ENCODE results near the gene BICRA. TPM values are rescaled to one million over a fixed set of nuclear protein-coding genes. Genes with fewer than 3 reads are reported as not detected.
A peak's percentile ranks its signal among the peaks of the same experiment; 100 is the strongest.
"Not testable (repeated sequence)": the region's sequence is repeated elsewhere in the genome, so short reads cannot be mapped to it uniquely, and the experiment has no call there.

The BICRA gene
- total and polyA plus RNA-seq, 3 experiments from 2014 or later, result 1.6 to 13.9 (median 11.5) TPM

- DNase-seq, result no peak
- Mint-ChIP-seq H3K9me3 (peaks cover 0 to 2% (median 0%) of the 10 kb centered on the region in 5 donors), H3K27ac (no peak overlapping the region), H3K4me3 (no peak overlapping the region), H3K36me3 (no peaks in the 10 kb centered on the region), H3K4me1 (peaks cover 0 to 4% (median 4%) of the 10 kb centered on the region in 3 donors), H3K27me3 (peaks cover 16 to 20% of the 10 kb centered on the region in 2 donors)
- Histone ChIP-seq H3K4me3 (ENCODE audit: low read length) (no peak overlapping the region), H3K27ac (ENCODE audit: low read depth, low read length) (no peak overlapping the region), H3K4me1 (ENCODE audit: insufficient read depth, low read length) (no peaks in the 10 kb centered on the region), H3K27me3 (ENCODE audit: insufficient read depth, low read length, poor library complexity, severe bottlenecking) (peaks cover 3% of the 10 kb centered on the region), H3K36me3 (ENCODE audit: insufficient read depth, low read length) (no peaks in the 10 kb centered on the region), H3K9me3 (ENCODE audit: low read length) (no peaks in the 10 kb centered on the region)
- POLR2A ChIA-PET, result no interaction called here
- CTCF ChIA-PET, result interaction anchor here (1.2 to 1.5 kb wide), 2 partner anchors 9 to 298 kb away, joined by 4 read pairs; no protein-coding TSS in a partner anchor
Measured at GRCh38 chr19:47735131-47735530, 126.2 kb downstream of the BICRA start.

- no peaks in the 10 kb centered on the region for H3K9me3 ChIP-seq (ENCODE audit: low read length)
- DNase-seq, result no peak
- H3K27me3 ChIP-seq (ENCODE audit: insufficient read depth, low read length, poor library complexity, severe bottlenecking), result no peaks in the 10 kb centered on the region
- Mint-ChIP-seq H3K9me3 (no peaks in the 10 kb centered on the region), H3K4me1 (peaks cover 11 to 20% (median 13%) of the 10 kb centered on the region in 3 donors), H3K27me3 (peaks cover 0 to 2% of the 10 kb centered on the region in 2 donors), H3K36me3 (peaks cover 0 to 5% (median 0%) of the 10 kb centered on the region in 3 donors), H3K27ac (no peak overlapping the region), H3K4me3 (peak overlapping the region in 1 of 7 donors; percentile 64)
- peaks cover 13% of the 10 kb centered on the region for H3K4me1 ChIP-seq (ENCODE audit: insufficient read depth, low read length)
- no peak overlapping the region for H3K4me3 ChIP-seq (ENCODE audit: low read length)
- no peaks in the 10 kb centered on the region for H3K36me3 ChIP-seq (ENCODE audit: insufficient read depth, low read length)
- no peak overlapping the region for H3K27ac ChIP-seq (ENCODE audit: low read depth, low read length)
- ChIA-PET POLR2A (no interaction called here), CTCF (interaction anchor here (0.7 to 1.0 kb wide), 3 partner anchors 42 to 456 kb away, joined by 3 to 4 read pairs (median 3); no protein-coding TSS in a partner anchor)
Measured at GRCh38 chr19:47740866-47741519, 132.1 kb downstream of the BICRA start.

- no peak overlapping the region for H3K4me3 ChIP-seq (ENCODE audit: low read length)
- H3K27ac ChIP-seq (ENCODE audit: low read depth, low read length), result no peak overlapping the region
- ChIA-PET CTCF (no interaction called here), POLR2A (no interaction called here)
- no peaks in the 10 kb centered on the region for H3K27me3 ChIP-seq (ENCODE audit: insufficient read depth, low read length, poor library complexity, severe bottlenecking)
- H3K4me1 ChIP-seq (ENCODE audit: insufficient read depth, low read length), result peaks cover 19% of the 10 kb centered on the region
- DNase-seq, result no peak
- Mint-ChIP-seq H3K27ac (no peak overlapping the region), H3K4me3 (peak overlapping the region in 6 of 7 donors; percentile 3 to 82 (median 42)), H3K9me3 (no peaks in the 10 kb centered on the region), H3K27me3 (peaks cover 0 to 2% of the 10 kb centered on the region in 2 donors), H3K36me3 (peaks cover 0 to 6% (median 0%) of the 10 kb centered on the region in 3 donors), H3K4me1 (peaks cover 11 to 21% (median 14%) of the 10 kb centered on the region in 3 donors)
- H3K9me3 ChIP-seq (ENCODE audit: low read length), result no peaks in the 10 kb centered on the region
- peaks cover 2% of the 10 kb centered on the region for H3K36me3 ChIP-seq (ENCODE audit: insufficient read depth, low read length)
Measured at GRCh38 chr19:47741544-47742140, 132.7 kb downstream of the BICRA start.

- no peak overlapping the region for H3K4me3 ChIP-seq (ENCODE audit: low read length)
- POLR2A ChIA-PET, result interaction anchor here (0.7 kb wide), 1 partner anchor 496 kb away, joined by 9 read pairs; no protein-coding TSS in a partner anchor
Measured at GRCh38 chr19:47742634-47743033, 133.7 kb downstream of the BICRA start.

GRCh38 chr19:47745010-47745901 is 136.3 kb downstream of the BICRA start, which contains the start of gene NOP53:
Gene NOP53 (plus strand): TSS chr19:47745546. CDS start chr19:47745560, 14 bp downstream.
- peaks cover 25 to 43% (median 35%) of the 10 kb centered on the region in 3 donors for H3K4me1 Mint-ChIP-seq
- Histone ChIP-seq H3K9me3 (ENCODE audit: low read length) (no peaks in the 10 kb centered on the region), H3K27ac (ENCODE audit: low read depth, low read length) (peak within 1 kb of the TSS; percentile 92), H3K4me3 (ENCODE audit: low read length) (peak within 1 kb of the TSS; percentile 81), H3K27me3 (ENCODE audit: insufficient read depth, low read length, poor library complexity, severe bottlenecking) (no peaks in the 10 kb centered on the region), H3K4me1 (ENCODE audit: insufficient read depth, low read length) (peaks cover 48% of the 10 kb centered on the region), H3K36me3 (ENCODE audit: insufficient read depth, low read length) (peaks cover 30% of the 10 kb centered on the region)
- peaks cover 5 to 34% (median 9%) of the 10 kb centered on the region in 3 donors for H3K36me3 Mint-ChIP-seq
- ChIA-PET POLR2A (interaction anchor here (1.0 to 1.7 kb wide), 3 partner anchors 10 to 33 kb away, joined by 3 to 7 read pairs (median 3); partner anchors contain the start of gene SELENOW), CTCF (interaction anchor here (1.0 to 3.9 kb wide), 6 partner anchors 22 to 314 kb away, joined by 3 to 20 read pairs (median 4); partner anchors contain the start of gene NAPA)
- peak within 1 kb of the TSS; percentile 89 to 100 (median 99) for H3K27ac Mint-ChIP-seq
- peak within 1 kb of the TSS; percentile 90 to 100 (median 100) for H3K4me3 Mint-ChIP-seq
- no peaks in the 10 kb centered on the region for H3K9me3 Mint-ChIP-seq
- H3K27me3 Mint-ChIP-seq, result peaks cover 0 to 2% of the 10 kb centered on the region in 2 donors
- peak; percentile 94 to 98 (median 97) for DNase-seq

More at GRCh38 chr19:47742634-47743033, 133.7 kb downstream of the BICRA start:
- CTCF ChIA-PET, result interaction anchor here (0.6 to 3.9 kb wide), 5 partner anchors 7 to 1320 kb away, joined by 3 to 20 read pairs (median 4); no protein-coding TSS in a partner anchor
- H3K27me3 Mint-ChIP-seq, result peaks cover 0 to 2% of the 10 kb centered on the region in 2 donors
- Histone ChIP-seq H3K4me1 (ENCODE audit: insufficient read depth, low read length) (peaks cover 25% of the 10 kb centered on the region), H3K27me3 (ENCODE audit: insufficient read depth, low read length, poor library complexity, severe bottlenecking) (no peaks in the 10 kb centered on the region), H3K9me3 (ENCODE audit: low read length) (no peaks in the 10 kb centered on the region), H3K36me3 (ENCODE audit: insufficient read depth, low read length) (peaks cover 8% of the 10 kb centered on the region), H3K27ac (ENCODE audit: low read depth, low read length) (peak overlapping the region; percentile 38)
- DNase-seq, result no peak
- H3K9me3 Mint-ChIP-seq, result no peaks in the 10 kb centered on the region
- H3K4me3 Mint-ChIP-seq, result peak overlapping the region; percentile 15 to 84 (median 37)
- H3K36me3 Mint-ChIP-seq, result peaks cover 0 to 11% (median 3%) of the 10 kb centered on the region in 3 donors
- H3K27ac Mint-ChIP-seq, result no peak overlapping the region
- peaks cover 16 to 27% (median 19%) of the 10 kb centered on the region in 3 donors for H3K4me1 Mint-ChIP-seq

GRCh38 chr19:47746129-47746528 is 137.2 kb downstream of the BICRA start:
- Histone ChIP-seq H3K4me3 (ENCODE audit: low read length) (peak overlapping the region; percentile 81), H3K4me1 (ENCODE audit: insufficient read depth, low read length) (peaks cover 48% of the 10 kb centered on the region), H3K36me3 (ENCODE audit: insufficient read depth, low read length) (peaks cover 38% of the 10 kb centered on the region), H3K27ac (ENCODE audit: low read depth, low read length) (peak overlapping the region; percentile 92)
- not testable (repeated sequence) for H3K9me3 ChIP-seq (ENCODE audit: low read length); H3K27me3 ChIP-seq (ENCODE audit: insufficient read depth, low read length, poor library complexity, severe bottlenecking); H3K27me3 Mint-ChIP-seq; H3K9me3 Mint-ChIP-seq; DNase-seq
- Mint-ChIP-seq H3K36me3 (peaks cover 5 to 41% (median 11%) of the 10 kb centered on the region in 3 donors), H3K4me3 (peak overlapping the region; percentile 90 to 100 (median 100)), H3K27ac (peak overlapping the region in 6 of 8 donors; percentile 89 to 100 (median 99)), H3K4me1 (peaks cover 25 to 46% (median 35%) of the 10 kb centered on the region in 3 donors)
- ChIA-PET POLR2A (interaction anchor here (1.3 to 1.7 kb wide), 2 partner anchors 9 to 11 kb away, joined by 5 to 7 read pairs; no protein-coding TSS in a partner anchor), CTCF (interaction anchor here (3.9 kb wide), 1 partner anchor 310 kb away, joined by 20 read pairs; no protein-coding TSS in a partner anchor)

GRCh38 chr19:47749326-47749725 is 140.4 kb downstream of the BICRA start:
- H3K36me3 ChIP-seq (ENCODE audit: insufficient read depth, low read length), result peaks cover 68% of the 10 kb centered on the region

More at GRCh38 chr19:47749326-47749725, 140.4 kb downstream of the BICRA start:
- Mint-ChIP-seq H3K4me3 (peak overlapping the region in 3 of 7 donors; percentile 8 to 68 (median 40)), H3K27me3 (peaks cover 0 to 2% of the 10 kb centered on the region in 2 donors), H3K27ac (peak overlapping the region in 5 of 8 donors; percentile 3 to 84 (median 48)), H3K9me3 (no peaks in the 10 kb centered on the region), H3K36me3 (peaks cover 5 to 71% (median 17%) of the 10 kb centered on the region in 3 donors), H3K4me1 (peaks cover 24 to 38% (median 27%) of the 10 kb centered on the region in 3 donors)
- ChIA-PET POLR2A (no interaction called here), CTCF (no interaction called here)
- peaks cover 42% of the 10 kb centered on the region for H3K4me1 ChIP-seq (ENCODE audit: insufficient read depth, low read length)
- H3K27me3 ChIP-seq (ENCODE audit: insufficient read depth, low read length, poor library complexity, severe bottlenecking), result no peaks in the 10 kb centered on the region
- DNase-seq, result no peak
- H3K4me3 ChIP-seq (ENCODE audit: low read length), result no peak overlapping the region
- no peaks in the 10 kb centered on the region for H3K9me3 ChIP-seq (ENCODE audit: low read length)
- no peak overlapping the region for H3K27ac ChIP-seq (ENCODE audit: low read depth, low read length)
